ENCODE measurements around the gene SEC14L2.

The SEC14L2 gene

GRCh38 chr22:30408388-30409102 is 11.7 kb downstream of the SEC14L2 start:
- FAIRE-seq, result no peak

GRCh38 chr22:30411780-30412179 is 15.0 kb downstream of the SEC14L2 start:
- no peak for FAIRE-seq

GRCh38 chr22:30413001-30413400 is 16.2 kb downstream of the SEC14L2 start:
- no peak for FAIRE-seq

GRCh38 chr22:30413745-30414524 is 17.1 kb downstream of the SEC14L2 start:
- no peak for FAIRE-seq

- FAIRE-seq, result no peak
Measured at GRCh38 chr22:30414525-30415047, 17.8 kb downstream of the SEC14L2 start.

- no peak for FAIRE-seq
Measured at GRCh38 chr22:30416403-30416802, 19.6 kb downstream of the SEC14L2 start.

GRCh38 chr22:30416837-30417236 is 20.0 kb downstream of the SEC14L2 start:
- FAIRE-seq, result no peak

- no peak for FAIRE-seq
Measured at GRCh38 chr22:30420347-30421125, 23.7 kb downstream of the SEC14L2 start.

GRCh38 chr22:30421695-30422480 is 25.1 kb downstream of the SEC14L2 start:
- FAIRE-seq, result no peak

- FAIRE-seq, result no peak
Measured at GRCh38 chr22:30422481-30423300, 25.9 kb downstream of the SEC14L2 start.

GRCh38 chr22:30423301-30423958 is 26.6 kb downstream of the SEC14L2 start:
- FAIRE-seq, result no peak

GRCh38 chr22:30423959-30424533 is 27.2 kb downstream of the SEC14L2 start:
- FAIRE-seq, result peak; percentile 69

- no peak for FAIRE-seq
Measured at GRCh38 chr22:30424534-30425326, 27.9 kb downstream of the SEC14L2 start.

GRCh38 chr22:30425327-30425615 is 28.5 kb downstream of the SEC14L2 start:
- FAIRE-seq, result no peak

- FAIRE-seq, result no peak
Measured at GRCh38 chr22:30425616-30426387, 29.0 kb downstream of the SEC14L2 start, which contains the start of gene MTFP1. Gene MTFP1 (plus strand): TSS chr22:30425768. CDS start chr22:30425880, 112 bp downstream.

GRCh38 chr22:30426388-30427353 is 29.9 kb downstream of the SEC14L2 start:
- no peak for FAIRE-seq

GRCh38 chr22:30427871-30428270 is 31.1 kb downstream of the SEC14L2 start:
- no peak for FAIRE-seq

- no peak for FAIRE-seq
Measured at GRCh38 chr22:30429887-30430286, 33.1 kb downstream of the SEC14L2 start.
